C4-2B (cell line): ENCODE data around the gene KRTAP17-1.

Experiments used
- H3K27ac ChIP-seq: fragments of 450-650 bp; 2 replicates; pipeline ENCODE4 v1.5.1; 2017
- ZFX ChIP-seq: fragments of 450-650 bp; IDR thresholded peaks from 2 replicates; pipeline ENCODE4 v1.6.1; 2017
- TF ChIP-seq, protein P1 (sequence below): fragments of 450-650 bp; conservative IDR thresholded peaks from 2 replicates; pipeline ENCODE4 v1.5.1; 2017; ENCODE audit warnings: mild to moderate bottlenecking

The KRTAP17-1 gene

DNA sequence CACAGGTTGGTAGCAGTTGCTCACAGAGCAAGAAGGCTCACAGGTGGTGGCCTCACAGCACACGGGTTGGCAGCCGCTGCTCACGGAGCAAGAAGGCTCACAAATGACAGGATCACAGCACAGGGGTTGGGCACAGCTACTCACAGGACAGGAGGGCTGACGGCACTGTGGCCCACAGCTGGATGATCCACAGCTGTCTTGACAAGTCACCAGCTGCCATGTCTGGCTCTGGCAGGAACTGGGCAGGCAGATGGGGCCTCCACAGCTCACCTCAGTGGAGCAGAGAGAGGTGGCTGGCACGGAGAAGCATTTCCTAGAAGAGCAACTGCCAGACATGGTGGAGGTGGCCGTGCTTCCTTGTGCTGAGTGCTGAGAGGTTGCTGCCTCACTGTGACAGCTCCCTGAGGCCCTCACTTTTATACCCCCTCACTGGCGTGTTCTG is 6.6 kb downstream of the KRTAP17-1 start, which contains the start of gene KRTAP16-1:
KRTAP16-1 (minus strand) TSS at position 392 of the 442 bp plus-strand sequence; CDS start at position 336, 56 bp downstream.
- H3K27ac ChIP-seq, result no peak within 1 kb of the TSS
- TF ChIP-seq, protein P1, sequence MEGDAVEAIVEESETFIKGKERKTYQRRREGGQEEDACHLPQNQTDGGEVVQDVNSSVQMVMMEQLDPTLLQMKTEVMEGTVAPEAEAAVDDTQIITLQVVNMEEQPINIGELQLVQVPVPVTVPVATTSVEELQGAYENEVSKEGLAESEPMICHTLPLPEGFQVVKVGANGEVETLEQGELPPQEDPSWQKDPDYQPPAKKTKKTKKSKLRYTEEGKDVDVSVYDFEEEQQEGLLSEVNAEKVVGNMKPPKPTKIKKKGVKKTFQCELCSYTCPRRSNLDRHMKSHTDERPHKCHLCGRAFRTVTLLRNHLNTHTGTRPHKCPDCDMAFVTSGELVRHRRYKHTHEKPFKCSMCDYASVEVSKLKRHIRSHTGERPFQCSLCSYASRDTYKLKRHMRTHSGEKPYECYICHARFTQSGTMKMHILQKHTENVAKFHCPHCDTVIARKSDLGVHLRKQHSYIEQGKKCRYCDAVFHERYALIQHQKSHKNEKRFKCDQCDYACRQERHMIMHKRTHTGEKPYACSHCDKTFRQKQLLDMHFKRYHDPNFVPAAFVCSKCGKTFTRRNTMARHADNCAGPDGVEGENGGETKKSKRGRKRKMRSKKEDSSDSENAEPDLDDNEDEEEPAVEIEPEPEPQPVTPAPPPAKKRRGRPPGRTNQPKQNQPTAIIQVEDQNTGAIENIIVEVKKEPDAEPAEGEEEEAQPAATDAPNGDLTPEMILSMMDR, result no peak
- TF ChIP-seq ZFX, result no peak

- TF ChIP-seq ZFX, result no peak
- TF ChIP-seq, protein P1, result no peak
- no peak overlapping the region for H3K27ac ChIP-seq
Observed at GRCh38 chr17:41308251-41308917, 7.1 kb downstream of the KRTAP17-1 start.

DNA sequence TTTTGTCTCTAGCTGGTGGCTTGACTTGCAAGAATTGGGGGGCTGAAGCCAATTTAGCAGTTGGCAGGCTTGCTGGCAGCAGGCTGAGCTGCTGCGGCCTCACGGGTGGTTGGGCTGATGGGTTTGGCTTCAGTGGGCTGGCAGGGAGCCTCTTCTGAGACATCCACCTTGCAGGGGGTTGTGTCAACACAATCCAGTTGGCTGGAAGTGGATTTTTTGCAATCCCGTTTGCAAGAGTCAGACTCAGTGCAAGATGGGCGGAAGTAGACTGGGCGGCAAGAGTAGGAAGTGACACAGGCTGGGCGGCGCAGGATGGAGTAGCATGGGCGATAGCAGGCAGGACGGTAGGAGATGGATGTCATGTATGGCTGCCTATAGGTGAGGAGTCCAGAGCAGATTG is 7.9 kb downstream of the KRTAP17-1 start:
- no peak overlapping the region for H3K27ac ChIP-seq
- no peak for TF ChIP-seq ZFX
- TF ChIP-seq, protein P1, result no peak

- no peak overlapping the region for H3K27ac ChIP-seq
- no peak for TF ChIP-seq ZFX
- TF ChIP-seq, protein P1, result no peak
Observed at GRCh38 chr17:41304091-41304490, 11.4 kb downstream of the KRTAP17-1 start.

DNA sequence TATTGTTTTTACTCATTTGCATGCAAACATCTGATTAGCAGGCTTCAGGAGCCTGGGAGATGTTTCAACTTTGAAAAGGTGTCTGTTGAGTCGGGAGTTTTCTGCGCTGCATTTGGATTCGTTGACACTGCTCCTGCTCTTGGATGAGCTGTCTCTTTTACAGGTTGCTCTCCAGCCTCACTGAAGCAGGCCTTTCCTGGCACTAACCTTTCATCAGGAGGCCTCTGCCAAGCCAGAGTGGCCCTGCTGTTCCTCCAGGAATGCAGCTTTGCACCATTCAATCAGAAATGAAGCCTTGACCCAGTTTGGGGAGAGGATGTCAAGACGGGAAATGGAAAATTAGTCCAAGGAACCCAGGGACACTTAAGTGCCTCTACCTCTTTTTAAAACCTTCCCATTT is 12.5 kb downstream of the KRTAP17-1 start:
- TF ChIP-seq ZFX, result no peak
- TF ChIP-seq, protein P1, result no peak
- no peak overlapping the region for H3K27ac ChIP-seq

DNA sequence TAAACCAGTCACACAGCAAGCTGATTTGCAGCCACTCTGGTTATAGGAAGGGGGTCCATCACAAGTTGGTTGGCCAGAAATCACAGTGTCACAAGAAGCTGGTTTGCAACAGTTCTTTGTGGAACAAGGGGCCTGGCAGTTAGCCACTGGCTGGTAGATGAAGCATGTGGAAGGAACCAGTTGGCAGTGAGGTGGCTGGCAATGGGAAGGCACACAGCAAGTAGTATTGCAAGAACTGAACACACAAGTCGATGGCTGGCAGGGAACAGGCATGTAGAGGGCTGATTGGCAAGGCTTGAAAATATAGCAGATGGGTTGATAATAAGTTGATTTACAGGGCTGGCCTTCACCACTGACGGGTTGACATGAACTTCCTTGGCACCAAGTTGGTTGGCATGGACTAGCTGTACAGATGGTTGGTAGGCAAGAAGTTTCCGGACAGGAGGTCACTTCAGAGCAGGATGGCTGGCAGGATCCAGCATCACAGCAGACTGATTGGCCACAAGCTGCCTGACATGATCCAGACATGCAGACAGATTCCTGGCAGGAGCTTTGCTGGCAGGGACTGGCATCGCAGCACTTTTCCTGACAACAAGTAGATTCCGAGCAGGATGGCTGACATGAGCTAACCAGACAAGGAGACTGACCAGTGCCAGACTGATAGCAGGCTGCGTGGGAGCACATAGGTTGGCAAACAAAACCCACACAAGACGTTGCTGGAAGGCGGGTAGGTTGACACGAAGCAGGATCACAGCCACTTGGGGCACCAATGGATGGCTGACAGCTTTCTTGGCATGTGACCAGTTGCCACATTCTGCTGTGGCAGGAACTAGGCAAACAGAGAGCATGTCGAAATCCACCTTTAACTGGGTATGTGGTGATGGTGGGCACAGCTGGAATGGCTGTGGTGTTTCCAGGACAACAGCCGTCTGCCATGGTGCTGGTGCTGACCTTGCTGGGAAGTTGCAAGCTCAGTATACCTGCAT is 13.3 kb downstream of the KRTAP17-1 start, which contains the start of gene KRTAP29-1:
KRTAP29-1 (minus strand) TSS at position 936 of the 986 bp plus-strand sequence; CDS start at position 936, 0 bp downstream.
- no peak within 1 kb of the TSS for H3K27ac ChIP-seq
- TF ChIP-seq ZFX, result no peak
- TF ChIP-seq, protein P1, result no peak
